CD4-positive, alpha-beta T cell treated with Interleukin-15 for 4 hours (primary cell): ENCODE data around the gene SRF.
"Not testable (repeated sequence)": the region's sequence is repeated elsewhere in the genome, so short reads cannot be mapped to it uniquely, and the experiment has no call there.

Experiments used
- DNase-seq: peaks from one replicate; pipeline ENCODE4 v3.0.0-alpha.2; 2020; ENCODE audit warnings: low spot score

The SRF gene

GRCh38 chr6:43170931-43171706, at the start of gene SRF:
SRF (plus strand) TSS chr6:43171269; CDS start chr6:43171657, 388 bp downstream.
- DNase-seq: peak; percentile 99

GRCh38 chr6:43122146-43122545, 48.9 kb upstream of the SRF start:
- DNase-seq: no peak

- DNase-seq: no peak
Measured at GRCh38 chr6:43123461-43124314, 47.4 kb upstream of the SRF start.

GRCh38 chr6:43124481-43124880, 46.6 kb upstream of the SRF start:
- no peak for DNase-seq

GRCh38 chr6:43125119-43125518, 46.0 kb upstream of the SRF start:
- DNase-seq: no peak

GRCh38 chr6:43125555-43125954, 45.5 kb upstream of the SRF start:
- DNase-seq: no peak

- DNase-seq: no peak
Measured at GRCh38 chr6:43127180-43127579, 43.9 kb upstream of the SRF start.

GRCh38 chr6:43127877-43128276, 43.2 kb upstream of the SRF start:
- no peak for DNase-seq

GRCh38 chr6:43128926-43129325, 42.1 kb upstream of the SRF start:
- no peak for DNase-seq

GRCh38 chr6:43129434-43130194, 41.5 kb upstream of the SRF start:
- no peak for DNase-seq

GRCh38 chr6:43130429-43130828, 40.6 kb upstream of the SRF start:
- no peak for DNase-seq

GRCh38 chr6:43131379-43131778, 39.7 kb upstream of the SRF start:
- not testable (repeated sequence) for DNase-seq

- no peak for DNase-seq
Measured at GRCh38 chr6:43138267-43138666, 32.8 kb upstream of the SRF start.

GRCh38 chr6:43139973-43140372, 31.1 kb upstream of the SRF start:
- DNase-seq: not testable (repeated sequence)

- no peak for DNase-seq
Measured at GRCh38 chr6:43141644-43142043, 29.4 kb upstream of the SRF start.

- peak; percentile 9 for DNase-seq
Measured at GRCh38 chr6:43142101-43142500, 29.0 kb upstream of the SRF start.

GRCh38 chr6:43143235-43144128, 27.6 kb upstream of the SRF start:
- peak; percentile 75 for DNase-seq

- DNase-seq: no peak
Measured at GRCh38 chr6:43144879-43145278, 26.2 kb upstream of the SRF start.

GRCh38 chr6:43146261-43146660, 24.8 kb upstream of the SRF start:
- no peak for DNase-seq

GRCh38 chr6:43146709-43147688, 24.1 kb upstream of the SRF start:
- DNase-seq: no peak
